HepG2 (cell line): ENCODE data around the gene ANKLE1. TPM values are rescaled to one million over a fixed set of nuclear protein-coding genes. Genes with fewer than 3 reads are reported as not detected.
A peak's percentile ranks its signal among the peaks of the same experiment; 100 is the strongest.

ENCODE experiments used
- GATA4 ChIP-seq: sonication (generic); IDR thresholded peaks from 2 replicates; pipeline ENCODE4 v1.6.1; 2016; ENCODE audit warnings: antibody characterized with exemption, low read depth, borderline replicate concordance
- HNRNPLL ChIP-seq: fragments of 200-400 bp; formaldehyde crosslinking; IDR thresholded peaks from 2 replicates; pipeline ENCODE4 v1.6.1; 2017; ENCODE audit warnings: mild to moderate bottlenecking, low read depth, low read length; ENCODE audit not compliant: poor library complexity, severe bottlenecking
- MATR3 ChIP-seq: sonication (generic); formaldehyde crosslinking; IDR thresholded peaks from 2 replicates; pipeline ENCODE4 v1.4.0; 2020; ENCODE audit warnings: missing genetic modification reagents
- MLXIP ChIP-seq: sonication (generic); formaldehyde crosslinking; IDR thresholded peaks from 2 replicates; pipeline ENCODE4 v1.9.0; 2021; ENCODE audit warnings: missing genetic modification reagents, borderline replicate concordance
- NR0B2 ChIP-seq: sonication (generic); formaldehyde crosslinking; IDR thresholded peaks from 2 replicates; pipeline ENCODE4 v1.4.0; 2020; ENCODE audit warnings: mild to moderate bottlenecking, missing genetic modification reagents
- RCOR2 ChIP-seq: IDR thresholded peaks from 2 replicates; pipeline ENCODE4 v1.6.1; 2016; ENCODE audit warnings: missing biosample characterization, missing genetic modification reagents
- RERE ChIP-seq: IDR thresholded peaks from 2 replicates; pipeline ENCODE4 v1.6.1; 2016; ENCODE audit warnings: low read depth, missing genetic modification reagents, missing compliant biosample characterization
- SP5 ChIP-seq: IDR thresholded peaks from 2 replicates; pipeline ENCODE4 v1.6.1; 2016; ENCODE audit warnings: low read depth, borderline replicate concordance
- SPEN ChIP-seq: sonication (generic); formaldehyde crosslinking; IDR thresholded peaks from 2 replicates; pipeline ENCODE4 v1.5.1; 2020; ENCODE audit warnings: low read depth, mild to moderate bottlenecking, missing genetic modification reagents
- SRSF1 ChIP-seq: fragments of 200-400 bp; formaldehyde crosslinking; optimal IDR thresholded peaks from 2 replicates; pipeline ENCODE3; 2017; ENCODE audit warnings: mild to moderate bottlenecking, low read depth, low read length, moderate library complexity
- TGIF2 ChIP-seq: IDR thresholded peaks from 2 replicates; pipeline ENCODE4 v1.6.1; 2016; ENCODE audit warnings: control low read depth, missing compliant biosample characterization
- TSC22D2 ChIP-seq: sonication (generic); formaldehyde crosslinking; IDR thresholded peaks from 2 replicates; pipeline ENCODE4 v1.5.1; 2020; ENCODE audit warnings: missing genetic modification reagents, mild to moderate bottlenecking, borderline replicate concordance
- WIZ ChIP-seq: sonication (generic); formaldehyde crosslinking; IDR thresholded peaks from 2 replicates; pipeline ENCODE4 v1.5.1; 2020; ENCODE audit warnings: mild to moderate bottlenecking, missing genetic modification reagents
- ZNF121 ChIP-seq: sonication (generic); formaldehyde crosslinking; IDR thresholded peaks from 2 replicates; pipeline ENCODE4 v1.5.0; 2020; ENCODE audit warnings: mild to moderate bottlenecking, missing genetic modification reagents
- ZNF224 ChIP-seq: sonication (generic); formaldehyde crosslinking; IDR thresholded peaks from 2 replicates; pipeline ENCODE4 v1.5.0; 2020; ENCODE audit warnings: mild to moderate bottlenecking, missing genetic modification reagents
- ZNF572 ChIP-seq: sonication (generic); formaldehyde crosslinking; IDR thresholded peaks from 2 replicates; pipeline ENCODE4 v1.5.1; 2020; ENCODE audit warnings: mild to moderate bottlenecking, missing genetic modification reagents
- ZNF878 ChIP-seq: sonication (generic); formaldehyde crosslinking; IDR thresholded peaks from 2 replicates; pipeline ENCODE4 v1.8.1; 2023; ENCODE audit warnings: mild to moderate bottlenecking, missing genetic modification reagents, moderate library complexity
- polyA plus RNA-seq, 8 experiments: library from polyadenylated mRNA; depleted of rRNA in 3 of 8; stranded (reverse) in 7 of 8; unstranded in 1 of 8; fragments of >200 nt; fragmentation: Illumina TruSeq in 4 of 8; extraction: Trizol in 4 of 8; gene quantifications; 2 replicates each; pipeline versions ENCODE4 v1.2.1 to v1.2.3, GENCODE V29; 2011 to 2016; ENCODE audit warnings: low read depth in 4 of 8, missing spikeins in 1 of 8, mixed read lengths in 1 of 8; ENCODE audit not compliant: insufficient read depth in 1 of 8
- total RNA-seq, 5 experiments: library from RNA; depleted of rRNA; stranded (reverse); fragments of >200 nt; fragmentation: Illumina TruSeq; extraction: Trizol; gene quantifications; 2 replicates each; pipeline ENCODE4 v1.2.3, GENCODE V29; 2016; ENCODE audit warnings: low read depth in 1 of 5
- TF ChIP-seq, protein P1 (sequence below), 2 experiments: fragments of 450-650 bp in 1 of 2; sonication (generic) in 1 of 2; formaldehyde crosslinking; IDR thresholded peaks; 2 replicates each; pipeline versions ENCODE4 v1.5.0 to v1.8.0; 2020 to 2022; ENCODE audit warnings: mild to moderate bottlenecking in 1 of 2, missing genetic modification reagents in 1 of 2

Gene ANKLE1
- total and polyA plus RNA-seq, 2 of the 13 experiments (the other 11 are each of a cell fraction or from before 2014, with no cell fraction given), result 0.69 to 1.5 TPM

DNA sequence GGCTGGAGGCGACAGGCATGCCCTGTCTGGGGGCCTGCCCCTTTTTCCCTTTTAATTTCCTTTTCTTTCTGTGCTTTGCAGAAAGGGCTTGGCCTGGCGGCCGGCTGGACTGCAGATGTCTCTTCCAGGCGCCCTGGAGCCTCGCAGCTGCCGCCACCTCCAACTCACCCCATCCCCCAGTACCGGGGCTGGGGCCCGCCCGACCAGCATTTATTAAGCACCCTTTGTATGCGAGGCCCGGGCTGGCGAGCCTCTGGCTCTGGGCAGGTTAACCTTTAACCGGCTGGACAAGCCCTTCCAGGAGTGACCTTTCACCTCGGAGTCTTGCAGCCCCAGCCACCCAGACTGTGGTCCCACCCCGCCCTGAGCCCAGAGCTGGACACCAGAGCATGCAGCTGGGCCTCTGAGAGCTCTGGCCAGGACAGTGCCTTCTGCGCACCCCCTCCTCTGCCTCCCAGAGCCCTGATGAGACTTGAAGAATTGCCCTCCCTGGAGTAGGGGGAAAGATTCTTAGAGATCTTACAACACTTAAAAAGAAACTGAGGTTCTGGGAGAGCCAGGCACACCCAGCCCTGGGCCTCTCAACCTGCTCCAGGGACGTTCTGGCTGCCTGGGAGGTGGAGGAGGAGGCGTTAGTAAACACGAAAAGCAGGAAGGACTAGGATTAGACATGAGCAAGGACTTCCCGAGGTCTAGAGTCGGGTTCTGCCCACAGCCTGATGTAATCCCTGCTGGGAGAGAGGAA, 34.8 kb upstream of the ANKLE1 start (continued):
- TF ChIP-seq MLXIP (CRISPR knock-in tag), result no peak
- 0 out of 2 replicates have a peak, but pooled peaks have one; percentile 43 for TF ChIP-seq ZNF572 (CRISPR knock-in tag)
- TF ChIP-seq ZNF121 (CRISPR knock-in tag), result peak; percentile 13
- TF ChIP-seq ZNF224 (CRISPR knock-in tag), result 0 out of 2 replicates have a peak, but pooled peaks have one; percentile 28
- no peak for TF ChIP-seq ZNF878 (CRISPR knock-in tag)
- no peak for TF ChIP-seq RERE (CRISPR knock-in tag)
- 0 out of 2 replicates have a peak, but pooled peaks have one; percentile 12 for TF ChIP-seq SP5
- peak; percentile 31; the same call in 1 of the 2 replicates for TF ChIP-seq SPEN
- peak; percentile 79 for TF ChIP-seq RCOR2 (CRISPR knock-in tag)
- peak; percentile 80 for TF ChIP-seq SRSF1
- peak; percentile 3 for TF ChIP-seq HNRNPLL
- TF ChIP-seq, protein P1, sequence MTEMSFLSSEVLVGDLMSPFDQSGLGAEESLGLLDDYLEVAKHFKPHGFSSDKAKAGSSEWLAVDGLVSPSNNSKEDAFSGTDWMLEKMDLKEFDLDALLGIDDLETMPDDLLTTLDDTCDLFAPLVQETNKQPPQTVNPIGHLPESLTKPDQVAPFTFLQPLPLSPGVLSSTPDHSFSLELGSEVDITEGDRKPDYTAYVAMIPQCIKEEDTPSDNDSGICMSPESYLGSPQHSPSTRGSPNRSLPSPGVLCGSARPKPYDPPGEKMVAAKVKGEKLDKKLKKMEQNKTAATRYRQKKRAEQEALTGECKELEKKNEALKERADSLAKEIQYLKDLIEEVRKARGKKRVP (CRISPR knock-in tag; IDR thresholded peaks at IDR 0.05), result 0 out of 4 replicates have a peak, but pooled peaks of 1 of the 2 experiments have one; percentile 21
- 0 out of 2 replicates have a peak, but pooled peaks have one; percentile 18 for TF ChIP-seq GATA4
- no peak for TF ChIP-seq MATR3 (CRISPR knock-in tag)
- TF ChIP-seq TSC22D2 (CRISPR knock-in tag), result no peak
- TF ChIP-seq WIZ, result no peak
- no peak for TF ChIP-seq TGIF2
- no peak for TF ChIP-seq NR0B2
